ENCODE measurements around the gene PRSS36.

The PRSS36 gene

DNA sequence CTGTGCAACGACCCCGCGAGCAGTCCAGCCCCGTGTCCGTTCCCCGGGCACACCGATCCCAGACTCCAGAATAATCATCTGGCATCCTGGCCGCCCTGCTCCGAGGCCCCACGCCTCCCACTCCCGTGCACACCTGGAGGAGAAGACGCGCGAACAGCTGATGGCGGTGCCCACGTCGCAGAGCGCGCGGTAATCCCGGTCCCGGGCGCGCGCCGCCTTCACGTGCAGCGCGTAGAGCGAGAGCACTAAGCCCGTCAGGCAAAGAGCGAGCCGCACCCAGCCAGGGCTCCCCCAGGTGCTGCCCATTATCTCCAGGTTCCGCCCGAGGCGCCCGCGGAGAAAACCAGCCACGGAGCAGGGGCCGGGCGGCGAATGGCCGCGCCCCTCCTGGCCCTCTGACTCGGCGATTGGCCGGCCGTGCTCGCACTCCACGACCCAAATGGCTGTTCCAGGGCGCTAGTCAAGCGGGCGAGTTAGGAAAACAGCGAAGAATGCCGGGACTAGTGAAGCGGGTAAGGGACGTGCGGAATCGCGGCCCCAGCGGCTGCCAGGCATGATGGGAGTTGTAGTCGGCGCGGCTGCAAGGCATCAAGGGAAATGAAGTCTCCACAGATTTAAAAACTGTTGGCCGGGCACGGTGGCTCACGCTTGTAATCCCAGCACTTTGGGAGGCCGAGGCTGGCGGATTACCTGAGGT lies 55.3 kb downstream of the PRSS36 start, which contains the start of gene VKORC1:
Gene VKORC1 (minus strand): TSS at position 374 of the 697 bp plus-strand sequence. CDS start 68 bp downstream, at position 306.
- DNase-seq = peak; percentile 91

DNA sequence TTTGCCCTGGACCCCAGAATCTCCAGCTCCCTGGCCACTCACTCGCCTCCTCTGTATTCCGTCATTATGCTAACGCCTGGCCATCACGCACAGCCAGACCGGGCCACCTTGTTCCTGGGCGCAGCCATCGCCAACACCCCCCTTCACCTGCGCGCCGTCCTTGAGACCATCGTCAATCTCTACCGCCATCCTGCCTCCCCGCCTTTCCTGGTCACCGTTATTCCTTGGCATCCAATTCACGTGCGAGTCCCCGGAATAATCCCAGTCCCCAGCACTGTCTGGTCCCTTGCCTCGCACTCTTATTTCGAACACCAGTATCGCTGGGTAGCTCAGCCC lies 55.8 kb downstream of the PRSS36 start:
- no peak for DNase-seq

DNA sequence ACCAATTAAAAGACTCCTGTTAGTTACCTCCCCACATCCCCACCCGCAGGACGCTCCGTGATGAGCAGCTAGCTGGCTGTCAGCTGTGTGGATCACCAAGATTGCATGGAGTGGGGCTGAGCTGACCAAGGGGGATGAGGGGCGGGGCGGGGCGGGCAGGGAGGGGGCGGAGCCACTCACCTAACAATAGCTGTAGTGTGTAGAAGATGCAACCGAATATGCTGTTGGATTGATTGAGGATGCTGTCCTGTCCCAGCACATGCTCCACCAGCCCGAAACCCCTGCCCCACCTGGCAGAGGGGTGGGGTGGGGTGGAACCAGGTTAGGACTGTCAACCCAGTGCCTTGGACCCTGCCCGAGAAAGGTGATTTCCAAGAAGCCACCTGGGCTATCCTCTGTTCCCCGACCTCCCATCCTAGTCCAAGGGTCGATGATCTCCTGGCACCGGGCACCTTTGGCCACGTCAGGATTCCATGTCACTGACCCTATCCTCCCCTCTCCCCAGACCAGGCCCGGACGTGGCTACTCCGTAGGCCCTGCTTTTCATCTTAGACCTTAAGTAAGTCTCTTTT lies 56.6 kb downstream of the PRSS36 start:
- DNase-seq = no peak

DNA sequence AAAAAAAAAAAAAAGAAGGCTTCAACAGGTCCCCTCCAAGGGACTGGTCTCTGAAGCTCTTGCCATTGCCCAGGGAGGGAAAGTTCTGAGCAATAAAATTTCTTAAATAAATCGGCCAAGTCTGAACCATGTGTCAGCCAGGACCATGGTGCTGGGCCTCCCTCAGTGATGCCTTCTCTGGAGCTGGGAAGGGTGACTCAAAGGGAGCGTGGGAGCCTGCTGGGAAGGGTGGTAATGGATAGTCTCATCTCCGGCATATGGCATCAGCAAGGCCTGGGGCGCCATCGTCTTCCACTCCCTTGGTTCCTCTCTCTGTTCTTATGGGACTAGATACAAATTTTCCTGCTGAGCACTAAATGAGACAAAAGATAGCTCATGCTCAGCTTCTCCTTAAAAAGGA lies 57.5 kb downstream of the PRSS36 start:
- no peak for DNase-seq

DNA sequence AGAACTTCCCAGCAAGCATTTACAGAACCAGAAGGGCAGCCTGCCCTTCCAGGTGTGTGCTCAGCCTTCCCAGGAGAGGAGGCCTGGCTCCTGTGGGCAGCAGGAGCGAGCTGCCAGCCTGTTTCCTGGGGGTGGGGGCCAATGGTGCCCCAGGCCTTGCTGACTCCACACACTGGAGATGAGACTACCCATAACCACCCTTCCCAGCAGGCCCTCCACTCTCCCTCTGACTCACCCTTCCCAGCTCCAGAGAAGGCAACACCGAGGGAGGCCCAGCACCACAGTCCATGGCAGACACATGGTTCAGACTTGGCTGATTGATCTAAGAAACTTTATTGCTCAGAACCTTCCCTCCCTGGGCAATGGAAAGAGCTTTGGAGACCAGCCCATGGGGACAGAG lies 59.3 kb downstream of the PRSS36 start:
- no peak for DNase-seq

DNA sequence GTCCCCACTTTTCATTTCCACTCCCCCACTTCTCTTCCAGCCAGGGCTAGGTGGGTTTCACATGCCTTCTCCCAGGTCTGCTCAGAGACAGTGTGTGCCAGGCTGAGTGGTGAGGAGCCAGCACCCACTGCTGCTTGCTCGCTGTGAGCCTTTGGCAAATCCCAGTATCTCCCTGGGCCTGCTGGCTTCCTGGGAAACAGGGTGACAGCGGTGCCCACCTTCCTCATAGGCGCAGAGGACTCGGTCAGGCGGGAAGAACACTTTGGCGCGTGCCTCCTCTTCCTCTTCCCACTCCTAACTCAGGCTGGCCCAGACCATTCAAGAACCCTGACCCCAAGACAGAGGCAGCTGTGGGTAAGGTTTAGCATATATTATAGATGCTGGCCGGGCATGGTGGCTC lies 60.7 kb downstream of the PRSS36 start:
- DNase-seq = no peak
